ENCODE data around the gene SH3RF3.
"Not testable (repeated sequence)": the region's sequence is repeated elsewhere in the genome, so short reads cannot be mapped to it uniquely, and the experiment has no call there.

SH3RF3 gene

GRCh38 chr2:109222825-109223471 lies 93.9 kb downstream of the SH3RF3 start:
- DNase-seq: no peak

- DNase-seq: no peak
Measured at GRCh38 chr2:109223490-109223889, 94.5 kb downstream of the SH3RF3 start.

DNA sequence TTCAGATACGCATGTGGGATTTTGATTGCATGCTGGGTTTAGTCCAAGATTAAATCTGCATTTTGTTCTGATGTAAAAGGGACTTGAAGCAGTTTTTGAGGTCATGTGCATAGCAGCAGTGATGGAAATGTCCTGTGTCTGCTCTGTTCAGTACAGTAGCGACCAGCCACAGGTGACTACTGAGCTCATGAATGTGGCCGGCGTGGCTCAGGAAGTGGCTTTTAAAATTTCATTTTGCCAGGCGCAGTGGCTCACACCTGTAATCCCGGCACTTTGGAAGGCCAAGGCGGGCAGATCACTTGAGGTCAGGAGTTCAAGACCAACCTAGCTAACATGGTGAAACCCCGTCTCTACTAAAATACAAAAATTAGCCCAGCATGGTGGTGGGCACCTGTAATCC lies 95.3 kb downstream of the SH3RF3 start:
- not testable (repeated sequence) for DNase-seq

GRCh38 chr2:109225170-109225782 lies 96.3 kb downstream of the SH3RF3 start:
- no peak for DNase-seq

DNA sequence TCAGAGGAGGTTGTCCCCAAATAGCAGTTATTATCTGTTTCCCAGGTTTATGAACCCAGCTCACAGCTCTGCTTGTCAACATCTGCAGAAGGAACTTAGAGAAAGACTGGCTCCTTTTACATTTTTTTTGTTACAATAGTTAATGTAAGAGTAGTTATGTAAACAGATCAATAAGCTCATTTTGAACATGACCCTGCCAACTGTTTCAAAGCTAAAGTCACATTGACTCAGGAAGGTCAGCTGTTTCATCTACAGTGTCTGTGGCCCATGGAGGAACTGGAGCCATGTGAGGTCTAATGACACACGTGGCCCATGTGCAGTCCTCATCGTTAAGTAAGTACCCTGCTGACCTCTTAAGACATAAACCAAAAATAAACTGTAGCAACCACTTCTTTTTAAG lies 97.1 kb downstream of the SH3RF3 start:
- no peak for DNase-seq

DNA sequence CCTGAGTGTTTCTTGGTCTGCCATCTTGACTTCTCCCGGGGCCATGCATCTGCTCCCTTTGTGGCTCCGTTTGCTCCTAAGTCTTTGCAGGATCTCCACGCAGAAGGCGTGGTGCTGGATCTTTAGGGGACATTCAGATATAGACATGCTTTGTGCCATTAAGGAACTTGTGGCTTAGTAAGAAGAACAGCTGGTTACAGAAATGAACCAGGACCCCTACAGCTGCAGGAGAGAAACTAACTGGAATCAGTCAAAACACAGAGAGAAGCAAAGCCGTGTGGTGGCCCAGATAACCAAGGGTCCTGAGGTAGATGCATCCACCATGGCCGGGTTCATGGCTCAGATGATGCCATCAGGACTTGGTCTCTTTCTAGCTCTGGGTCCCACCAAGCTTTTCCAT lies 97.6 kb downstream of the SH3RF3 start:
- no peak for DNase-seq

GRCh38 chr2:109229094-109229675 lies 100.2 kb downstream of the SH3RF3 start:
- DNase-seq: no peak

GRCh38 chr2:109230941-109231420 lies 102.0 kb downstream of the SH3RF3 start:
- DNase-seq: no peak

GRCh38 chr2:109231428-109231827 lies 102.4 kb downstream of the SH3RF3 start:
- no peak for DNase-seq

- no peak for DNase-seq
Measured at GRCh38 chr2:109231996-109232705, 103.1 kb downstream of the SH3RF3 start.

DNA sequence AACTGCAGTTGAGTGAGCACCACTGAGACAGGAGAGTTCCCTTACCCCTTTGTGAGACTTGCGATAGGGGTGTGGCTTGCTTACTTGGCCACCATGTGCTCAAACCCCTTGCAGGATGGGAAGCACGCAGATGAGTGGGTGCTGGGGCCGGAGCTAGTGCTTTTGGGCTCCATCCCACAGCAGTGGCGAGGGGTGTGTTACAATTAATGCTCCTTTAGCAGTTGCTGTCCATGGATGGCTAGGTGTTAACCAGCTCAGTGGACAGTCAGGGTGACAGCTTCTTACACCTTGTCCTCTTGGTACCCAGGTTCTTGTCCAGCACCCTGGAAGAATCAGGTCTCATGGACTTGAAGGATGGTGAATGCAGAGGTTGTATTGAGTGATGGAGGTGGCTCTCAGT lies 103.9 kb downstream of the SH3RF3 start:
- DNase-seq: no peak

- no peak for DNase-seq
Measured at GRCh38 chr2:109233643-109234042, 104.6 kb downstream of the SH3RF3 start.

- no peak for DNase-seq
Measured at GRCh38 chr2:109234355-109234754, 105.3 kb downstream of the SH3RF3 start.

- DNase-seq: no peak
Measured at GRCh38 chr2:109236147-109236546, 107.1 kb downstream of the SH3RF3 start.

- no peak for DNase-seq
Measured at GRCh38 chr2:109237792-109238191, 108.8 kb downstream of the SH3RF3 start.

- no peak for DNase-seq
Measured at GRCh38 chr2:109238580-109238979, 109.6 kb downstream of the SH3RF3 start.

DNA sequence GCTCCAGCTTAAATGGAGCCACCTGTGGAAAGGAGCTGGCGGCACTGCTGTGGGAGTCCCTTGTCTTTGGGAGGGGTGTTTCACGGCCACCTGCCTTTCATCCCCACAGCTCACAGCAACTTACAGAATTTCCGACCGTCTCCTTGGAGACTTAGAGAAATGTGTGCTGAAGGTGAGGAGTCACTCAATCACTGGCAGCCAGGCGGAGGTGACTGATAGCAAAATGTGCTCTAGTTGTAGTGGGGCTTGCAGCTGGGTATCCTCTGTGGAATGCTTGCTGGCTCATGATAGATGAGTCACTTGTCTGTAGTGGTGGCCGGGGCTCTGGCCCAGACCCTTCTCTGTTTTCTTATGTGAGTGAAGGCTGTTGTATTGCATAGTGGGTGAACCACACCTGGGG lies 110.7 kb downstream of the SH3RF3 start:
- DNase-seq: no peak

DNA sequence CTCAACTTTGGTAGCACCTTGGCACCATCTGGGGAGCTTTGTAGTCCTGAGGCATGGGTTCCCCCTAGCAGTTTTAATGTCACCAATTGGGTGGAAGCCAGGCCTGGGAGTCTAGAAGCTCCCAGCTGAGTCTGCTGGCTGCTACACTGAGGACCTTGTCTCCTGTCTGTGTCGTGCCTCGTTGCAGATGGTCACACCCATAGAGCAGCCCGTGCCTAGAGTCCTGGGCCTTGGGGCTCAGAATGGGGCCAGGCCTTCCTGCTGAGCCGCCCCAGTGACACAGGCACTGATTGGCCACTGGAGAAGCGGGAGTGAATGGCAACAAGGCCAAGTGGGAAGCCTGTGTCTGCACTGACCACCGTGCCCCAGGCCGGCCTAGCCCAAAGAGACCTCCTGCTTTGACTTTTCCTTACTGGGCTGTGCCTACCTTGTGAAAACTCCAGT lies 113.2 kb downstream of the SH3RF3 start:
- no peak for DNase-seq

- no peak for DNase-seq
Measured at GRCh38 chr2:109242654-109243331, 113.8 kb downstream of the SH3RF3 start.

DNA sequence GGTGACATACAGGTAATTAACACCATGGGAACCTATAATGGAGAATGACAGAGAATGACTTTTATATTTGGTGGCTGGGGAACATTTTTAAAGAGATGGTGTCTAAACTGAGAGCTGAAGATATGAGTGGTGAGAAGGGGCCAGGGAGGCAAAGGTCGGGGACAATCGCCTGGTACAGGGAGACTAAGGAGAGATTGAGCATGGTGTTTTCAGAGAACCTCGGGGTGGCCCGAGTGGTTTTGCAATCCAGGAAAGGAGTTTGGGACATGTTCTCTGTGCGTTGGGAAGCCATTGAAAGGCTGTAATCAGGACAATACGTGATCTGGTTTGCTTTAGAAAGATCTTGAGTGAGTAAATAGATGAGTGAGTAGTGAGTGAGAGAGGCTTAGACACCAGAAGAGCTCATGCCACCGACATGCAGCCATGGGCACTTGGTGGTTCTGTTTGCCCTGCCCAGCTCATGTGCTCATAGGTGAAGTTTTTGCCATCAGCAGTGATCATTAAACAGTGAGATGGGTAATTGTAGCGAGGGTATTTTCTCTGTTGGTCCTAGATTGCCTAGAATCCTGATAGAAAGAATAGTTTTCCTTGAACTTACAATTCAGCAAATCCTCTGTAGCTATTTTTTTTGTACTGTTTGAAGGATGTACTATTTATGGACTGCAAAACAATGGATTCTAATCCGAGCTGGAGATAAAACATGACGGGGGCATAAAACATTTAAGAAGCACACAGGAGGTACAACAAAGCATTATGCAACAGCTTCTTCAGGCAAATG lies 114.7 kb downstream of the SH3RF3 start:
- no peak for DNase-seq

GRCh38 chr2:109244304-109244582 lies 115.2 kb downstream of the SH3RF3 start:
- no peak for DNase-seq

DNA sequence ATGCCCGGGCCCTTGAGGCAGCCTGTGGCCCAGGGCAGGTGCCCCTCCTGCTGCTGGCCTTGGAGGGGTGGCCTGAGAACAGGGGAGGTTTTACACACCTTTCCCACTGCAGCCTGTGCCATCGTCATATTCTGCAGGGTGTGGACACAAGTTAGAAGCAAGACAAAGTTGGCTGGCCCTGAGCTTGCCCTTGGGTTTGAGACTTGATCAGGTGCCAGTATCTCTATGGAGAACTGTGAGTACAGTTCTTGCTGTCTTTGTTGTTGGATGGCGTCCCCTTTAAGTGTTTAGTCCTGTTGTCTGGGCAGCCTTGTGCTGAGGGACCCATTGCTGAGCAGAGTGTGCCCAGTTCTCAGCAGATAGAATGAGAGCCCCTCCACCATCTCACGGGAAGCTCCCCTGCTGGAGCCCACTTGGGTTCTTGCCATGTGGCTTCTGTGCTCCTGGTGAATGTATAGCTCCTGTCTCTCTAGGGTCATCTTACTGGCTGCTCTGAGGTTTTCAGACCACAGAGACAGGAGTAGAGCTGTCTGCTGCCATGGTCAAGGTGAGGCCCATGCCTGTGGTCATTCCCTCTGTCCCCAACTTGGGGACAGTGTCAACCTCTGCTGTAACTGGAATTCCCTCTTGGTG lies 115.9 kb downstream of the SH3RF3 start:
- no peak for DNase-seq
